CD1c-positive myeloid dendritic cell (primary cell): Measurements from ENCODE around the gene MON1B.

Experiments
- DNase-seq: peaks from one replicate; pipeline ENCODE4 v3.0.0-alpha.2; 2016; ENCODE audit errors: extremely low spot score

The MON1B gene

DNA sequence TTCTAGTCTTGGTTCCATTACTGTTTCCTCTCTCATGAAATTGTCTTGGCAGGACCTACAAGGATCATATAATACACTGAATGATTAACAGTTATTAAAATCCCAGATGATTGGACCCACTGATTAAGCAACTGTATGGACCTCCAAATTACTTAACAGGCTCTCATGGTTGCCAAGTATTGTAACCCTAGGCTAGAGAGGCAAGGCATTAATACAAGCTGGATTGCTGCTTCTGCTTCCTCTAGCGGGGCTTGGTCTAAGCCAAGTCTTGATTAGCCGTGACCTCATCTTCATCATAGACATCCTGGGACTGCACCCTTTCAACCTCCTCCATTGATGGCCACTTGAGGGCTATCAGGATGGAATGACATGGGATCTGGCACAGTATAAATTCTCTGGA is 55.2 kb downstream of the MON1B start:
- DNase-seq = no peak

DNA sequence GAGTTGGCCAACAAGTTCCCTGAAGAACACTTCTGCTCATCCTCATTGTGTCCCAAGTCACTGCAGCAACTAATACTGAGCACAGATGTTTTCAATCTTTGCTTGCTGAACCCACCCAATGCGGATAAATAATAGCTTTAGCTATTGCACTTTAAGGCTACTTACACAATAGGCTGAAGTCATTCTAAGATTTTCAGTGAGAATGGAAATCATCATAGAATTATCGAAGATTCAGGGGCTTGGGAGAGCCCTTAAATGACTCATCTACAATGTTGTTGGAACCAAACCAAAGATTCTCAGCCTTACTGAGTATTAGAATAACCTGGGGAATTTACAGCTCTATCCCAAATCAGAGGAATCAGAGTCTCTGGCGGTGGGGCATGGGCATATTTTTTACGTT is 59.4 kb downstream of the MON1B start:
- no peak for DNase-seq
